HG03108 (cell line): Measurements from ENCODE around the gene GATA6.
"Not testable (repeated sequence)": the region's sequence is repeated elsewhere in the genome, so short reads cannot be mapped to it uniquely, and the experiment has no call there.

Source experiments
- ATAC-seq: cut with Tn5 transposase; IDR thresholded peaks from one replicate; pipeline ENCODE4 v1.9.1; 2021; ENCODE audit warnings: moderate library complexity; ENCODE audit not compliant: unreplicated experiment

GATA6 gene

DNA sequence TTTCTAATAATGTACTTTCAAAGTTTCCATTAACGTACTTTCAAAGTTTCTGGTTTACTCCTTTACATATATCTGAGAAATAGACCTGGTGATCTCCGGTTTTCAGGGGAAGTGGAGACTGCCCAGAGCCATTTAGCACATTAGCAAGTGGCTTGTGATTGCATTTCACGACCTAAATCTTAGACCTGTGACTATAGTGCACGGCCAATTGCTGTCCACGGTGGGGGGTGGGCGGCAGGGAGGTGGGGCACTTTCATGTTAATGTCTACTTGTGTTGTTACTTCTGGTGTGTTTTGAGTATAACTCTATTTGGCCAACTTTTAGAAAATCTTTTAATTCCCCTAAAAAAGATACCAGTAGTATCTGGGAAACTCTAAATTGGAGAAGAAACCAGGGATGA is 11.3 kb downstream of the GATA6 start:
- no peak for ATAC-seq

DNA sequence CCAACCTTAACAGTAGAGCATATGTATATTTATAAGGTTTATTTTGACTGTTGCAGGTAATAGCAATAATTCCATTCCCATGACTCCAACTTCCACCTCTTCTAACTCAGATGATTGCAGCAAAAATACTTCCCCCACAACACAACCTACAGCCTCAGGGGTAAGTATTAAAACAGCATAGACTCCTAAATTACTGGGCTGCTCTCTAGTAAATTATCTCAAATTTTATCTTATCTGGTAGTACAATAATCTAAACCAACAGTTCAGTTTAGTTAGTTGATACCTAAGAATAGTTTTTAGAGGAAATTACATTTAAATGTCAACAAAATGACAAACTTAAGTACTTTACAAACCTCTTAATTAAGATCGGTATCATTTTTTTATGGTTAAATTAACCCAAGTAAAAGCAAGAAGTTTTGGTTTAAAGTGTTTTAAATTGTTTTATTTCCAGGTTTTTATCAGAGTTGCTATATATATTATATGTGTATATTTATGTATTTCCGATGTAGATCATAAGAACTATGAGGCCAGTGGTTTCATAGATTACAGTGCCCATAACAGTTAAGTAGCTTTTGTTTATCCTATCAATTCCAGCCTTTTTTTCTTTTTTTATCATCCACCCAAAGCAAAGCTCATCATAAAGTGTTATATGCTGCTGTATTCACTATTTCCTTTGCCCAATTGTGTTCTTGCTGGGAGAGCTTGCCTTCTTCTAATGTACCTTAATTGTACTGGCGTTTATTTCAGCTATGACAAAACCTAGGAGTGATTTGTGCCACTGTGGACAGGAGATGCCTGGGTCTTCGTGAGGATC is 13.7 kb downstream of the GATA6 start:
- ATAC-seq: no peak

DNA sequence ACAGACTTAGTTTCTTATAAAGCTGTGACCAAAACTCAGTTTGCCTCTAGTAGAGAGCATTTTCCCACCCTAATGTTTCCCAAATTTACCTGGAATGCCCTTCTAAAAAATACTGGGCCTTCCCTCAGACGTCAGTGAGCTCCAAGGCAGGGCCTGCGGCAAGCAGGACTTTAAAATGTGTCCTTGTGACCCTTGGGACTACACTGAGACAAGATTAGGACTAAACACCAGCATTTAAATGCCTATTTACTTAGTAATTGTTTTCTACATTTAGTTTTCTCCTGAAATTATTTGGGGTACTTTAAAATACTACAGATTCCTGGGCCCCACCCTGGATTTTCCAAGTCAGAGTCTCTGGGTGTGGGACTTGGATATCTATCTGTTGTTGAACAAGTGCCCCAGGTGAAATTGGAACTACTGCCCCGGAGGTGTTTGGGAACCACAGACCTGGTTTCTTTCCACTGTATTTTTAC is 14.3 kb downstream of the GATA6 start:
- no peak for ATAC-seq

DNA sequence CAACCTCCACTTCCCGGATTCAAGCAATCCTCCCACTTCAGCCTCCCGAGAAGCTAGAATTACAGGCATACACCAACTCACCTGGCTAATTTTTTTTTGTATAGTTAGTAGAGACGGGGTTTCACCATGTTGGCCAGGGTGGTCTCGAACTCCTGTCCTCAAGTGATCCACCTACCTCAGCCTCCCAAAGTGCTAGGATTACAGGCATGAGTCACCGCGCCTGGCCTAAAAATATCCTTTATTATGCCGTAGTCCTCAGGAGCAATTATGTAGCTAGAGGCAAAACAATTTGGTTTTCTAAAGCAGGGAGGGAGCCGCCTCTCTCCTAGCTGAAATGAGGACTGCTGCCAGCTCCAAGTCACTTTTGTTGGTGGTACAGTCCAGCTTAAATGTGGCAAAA is 15.2 kb downstream of the GATA6 start:
- not testable (repeated sequence) for ATAC-seq

DNA sequence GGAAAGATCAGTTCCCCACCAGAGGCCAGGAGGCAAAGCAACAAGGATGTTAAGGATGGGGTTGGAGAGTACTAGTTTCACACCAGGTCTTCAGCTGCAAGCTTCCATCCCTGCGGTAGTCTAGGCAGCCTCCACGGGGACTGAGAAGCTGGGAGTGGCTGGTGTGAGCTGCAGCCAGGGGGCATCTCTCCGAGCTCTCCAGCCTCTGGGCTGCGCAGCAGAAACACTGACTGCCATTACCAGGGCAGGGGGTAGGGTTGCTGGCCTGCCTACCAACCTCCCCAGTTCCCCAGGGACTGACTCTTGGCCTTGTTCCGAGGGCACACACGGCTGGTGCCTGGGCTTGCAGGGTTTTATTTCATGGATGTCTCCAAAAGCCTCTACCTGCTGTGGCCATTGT is 15.9 kb downstream of the GATA6 start:
- ATAC-seq: no peak

DNA sequence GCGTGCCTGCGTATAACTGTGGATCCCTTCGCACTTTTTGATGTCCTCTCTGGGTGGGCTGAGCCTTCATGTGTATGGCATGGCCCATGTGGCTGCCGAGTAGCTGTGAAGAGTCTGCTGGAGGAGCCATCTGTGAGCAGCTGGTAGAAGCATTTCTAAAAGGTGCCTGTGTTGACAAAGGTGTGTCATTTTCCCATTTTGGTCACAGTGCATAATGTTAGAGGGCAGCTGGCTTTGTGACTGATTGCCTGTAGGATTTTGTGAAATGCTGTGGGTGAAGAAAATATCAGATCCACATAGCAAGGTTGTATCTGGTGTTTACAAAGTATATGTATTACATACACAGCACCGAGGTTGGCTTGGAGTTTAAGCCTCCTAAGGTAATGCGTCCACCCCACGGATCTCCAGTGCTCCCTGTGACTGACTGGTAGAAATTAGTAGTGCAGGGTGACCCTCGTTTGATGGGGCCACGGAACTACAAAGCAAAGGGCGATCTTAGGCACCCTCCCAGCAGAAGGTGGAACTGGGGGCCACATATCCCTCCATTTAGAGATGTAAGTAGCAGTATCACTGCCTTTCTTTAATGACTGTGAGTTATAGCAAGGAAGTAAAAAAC is 16.5 kb downstream of the GATA6 start:
- no peak for ATAC-seq

DNA sequence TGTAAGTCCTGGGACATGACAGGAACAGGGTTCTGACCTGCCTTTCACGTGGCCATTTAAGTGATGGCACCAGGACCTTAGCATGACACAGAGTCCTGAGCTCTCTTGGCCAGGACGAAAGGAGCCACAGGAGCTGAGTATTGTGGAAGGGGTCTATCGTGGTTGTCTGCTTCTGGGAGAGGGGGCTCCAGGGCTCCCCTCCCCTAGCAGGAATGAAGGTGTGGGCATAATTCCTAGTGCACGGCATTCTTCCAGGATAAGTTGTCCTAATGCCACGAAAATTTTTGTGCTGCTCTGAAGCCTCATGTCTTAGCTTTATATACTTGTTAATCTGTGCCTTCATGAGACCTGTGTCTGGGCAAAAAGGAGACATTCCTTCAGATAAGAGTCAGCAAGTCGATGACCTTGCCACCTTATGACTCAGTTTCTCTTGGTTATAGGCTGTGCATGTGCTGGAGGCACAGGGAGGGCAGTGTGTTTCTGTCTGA is 17.1 kb downstream of the GATA6 start:
- ATAC-seq: no peak

DNA sequence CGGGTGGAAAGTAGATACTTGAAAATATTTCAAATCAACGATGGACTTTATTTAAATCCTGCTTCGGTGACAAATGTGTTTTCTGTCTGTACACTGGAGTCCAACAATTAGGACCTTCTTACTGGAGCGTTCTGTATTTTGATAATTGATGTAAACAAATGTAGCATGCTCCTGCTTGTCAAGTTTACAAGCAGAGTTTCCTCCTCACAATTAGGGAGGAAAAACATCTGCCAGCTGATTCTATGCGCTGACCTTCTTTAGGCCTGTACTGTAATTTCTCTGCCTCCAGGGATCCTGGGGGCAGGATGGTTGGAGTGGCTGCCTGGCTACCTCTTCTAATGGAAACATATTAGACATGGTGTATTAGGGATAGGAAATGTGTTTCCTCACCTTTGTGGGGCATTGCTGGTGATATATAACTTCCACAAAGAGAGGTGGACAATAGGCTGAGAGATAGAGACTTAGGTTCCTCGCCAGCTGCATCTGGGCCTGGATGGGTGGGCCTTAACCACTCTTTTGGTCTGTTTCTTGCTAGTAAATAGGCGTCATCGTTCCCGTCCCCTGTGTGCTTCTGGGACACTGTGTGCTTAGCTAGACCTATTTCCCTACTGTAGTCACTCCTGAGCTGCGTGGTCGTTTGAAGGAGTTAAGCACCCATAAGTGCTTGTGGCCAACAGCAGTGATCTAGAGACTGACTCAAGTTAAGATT is 19.3 kb downstream of the GATA6 start:
- ATAC-seq: no peak

DNA sequence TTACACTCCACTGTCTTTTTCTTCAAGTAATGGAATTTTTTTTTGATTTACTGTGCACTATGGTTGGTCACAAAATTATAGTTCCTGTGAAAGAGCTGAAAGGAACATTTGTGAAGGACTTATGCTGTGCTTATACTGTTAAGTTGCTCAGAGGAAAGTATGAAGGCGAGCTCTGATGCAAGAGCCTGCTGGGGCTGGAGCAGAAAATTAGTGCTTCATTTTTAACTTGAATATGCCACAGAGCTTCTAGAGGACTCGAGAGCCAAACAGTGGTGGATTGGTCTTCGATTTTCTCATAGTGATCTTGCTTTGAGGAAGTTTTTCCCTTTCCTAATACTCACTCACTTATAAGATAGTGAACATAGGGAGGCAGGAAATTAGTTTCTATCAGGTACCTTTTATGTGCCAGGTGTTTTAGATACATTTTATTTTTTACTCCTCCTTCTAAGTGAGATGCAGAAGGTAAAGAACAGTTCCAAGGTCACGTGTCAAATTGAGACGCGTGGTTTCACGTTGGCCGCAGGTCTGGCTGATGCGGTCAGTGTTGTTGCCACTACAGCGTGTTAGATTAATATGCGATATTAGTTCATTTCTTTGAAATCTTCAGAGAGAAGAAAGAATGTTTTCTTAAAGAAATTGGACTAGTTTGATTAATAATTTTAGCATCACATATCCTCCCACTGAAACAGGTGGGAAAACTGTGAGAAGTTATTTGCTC is 20.2 kb downstream of the GATA6 start:
- ATAC-seq: no peak

DNA sequence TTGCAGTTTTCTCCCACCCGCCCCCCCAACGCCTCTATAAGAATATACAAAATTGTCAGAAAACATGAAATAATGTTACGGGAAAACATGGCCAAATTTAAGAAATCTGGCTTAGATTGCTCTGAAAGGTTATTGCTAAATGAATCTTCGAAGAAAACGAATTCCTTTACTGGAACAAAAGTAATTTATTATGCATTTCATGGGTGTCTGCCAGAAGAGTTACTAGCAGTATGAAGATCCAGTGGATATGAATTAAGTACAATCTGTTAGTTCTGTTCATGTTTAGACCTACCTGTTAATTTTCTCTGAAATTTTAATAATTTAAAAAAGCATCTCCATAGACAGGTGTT is 21.9 kb downstream of the GATA6 start:
- no peak for ATAC-seq

DNA sequence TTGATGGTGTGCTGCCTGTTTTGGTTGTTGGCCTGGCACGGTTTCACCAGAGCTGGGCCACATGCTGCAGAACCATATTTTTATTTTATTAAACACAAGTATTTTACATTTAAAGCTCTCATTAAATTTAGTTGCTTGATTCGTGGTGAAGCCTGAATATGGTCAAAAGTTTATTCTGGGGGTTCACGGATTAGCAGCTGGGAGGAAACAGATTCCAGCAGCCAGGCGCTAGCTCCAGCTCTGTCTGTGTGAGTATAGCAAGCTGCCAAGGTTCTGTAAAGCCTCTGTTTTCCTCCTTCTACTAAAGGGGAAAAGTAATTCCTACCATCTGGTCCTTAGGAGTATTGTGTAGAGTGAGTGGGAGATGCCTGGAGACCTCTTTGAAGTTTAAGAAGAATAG is 22.5 kb downstream of the GATA6 start:
- no peak for ATAC-seq

DNA sequence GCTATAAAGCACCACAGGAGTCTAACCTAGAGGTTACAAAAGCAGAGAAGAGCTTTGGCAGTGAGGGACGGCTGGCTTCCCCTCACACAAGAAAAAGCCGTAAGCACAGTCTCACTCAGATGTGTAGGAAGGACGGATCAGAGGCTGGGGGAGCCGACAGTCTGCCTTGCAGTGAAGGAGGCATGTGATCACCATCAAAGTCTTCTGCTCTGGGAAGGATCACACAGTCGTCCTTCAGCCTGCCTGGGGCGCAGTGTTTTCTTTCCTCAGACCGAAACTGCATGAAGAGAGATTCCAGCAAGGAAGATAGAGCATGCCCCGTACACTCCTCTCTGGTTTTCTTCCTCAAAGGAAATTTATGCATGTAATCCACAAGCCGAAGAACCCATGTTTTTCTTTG is 24.1 kb downstream of the GATA6 start:
- no peak for ATAC-seq

DNA sequence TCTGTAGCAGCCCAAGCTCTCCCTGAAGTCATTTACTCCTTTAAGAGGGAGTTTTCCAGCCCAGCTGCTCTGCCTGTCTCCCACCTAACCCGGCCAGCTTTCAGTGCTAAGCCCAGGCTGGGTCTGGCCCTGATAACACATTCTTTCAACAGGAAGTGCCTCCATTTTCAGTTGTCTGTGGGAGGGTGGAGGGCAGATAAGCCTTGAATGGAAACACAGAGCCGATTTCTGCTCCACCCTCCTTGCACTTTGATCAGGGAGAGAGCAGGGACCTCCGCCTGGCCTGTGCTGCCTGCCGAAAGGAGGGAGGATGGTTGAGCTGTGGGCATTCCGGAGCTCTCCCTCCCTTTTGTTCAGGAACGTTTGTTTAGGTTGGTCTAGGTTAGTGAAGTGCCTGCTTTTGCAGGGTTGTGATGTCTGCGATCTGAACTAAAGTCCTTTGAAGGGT is 24.8 kb downstream of the GATA6 start:
- no peak for ATAC-seq

DNA sequence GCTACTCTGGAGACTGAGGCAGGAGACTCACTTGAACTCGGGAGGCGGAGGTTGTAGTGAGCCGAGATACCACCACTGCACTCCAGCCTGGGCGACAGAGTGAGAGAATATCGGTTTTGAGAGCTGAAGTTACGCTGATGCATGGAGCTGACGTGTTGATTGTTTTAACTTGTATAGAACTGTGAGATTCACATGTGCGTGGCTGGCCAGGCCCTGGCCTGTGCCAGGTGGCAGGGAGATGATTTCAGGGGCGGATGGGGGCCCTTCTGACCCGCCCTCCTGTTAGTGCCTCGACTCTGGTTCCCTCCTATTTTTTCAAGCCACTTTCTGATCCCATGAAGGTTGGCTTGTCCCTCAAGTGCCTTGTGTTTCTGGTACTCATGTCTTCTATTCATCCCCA is 25.7 kb downstream of the GATA6 start:
- no peak for ATAC-seq

DNA sequence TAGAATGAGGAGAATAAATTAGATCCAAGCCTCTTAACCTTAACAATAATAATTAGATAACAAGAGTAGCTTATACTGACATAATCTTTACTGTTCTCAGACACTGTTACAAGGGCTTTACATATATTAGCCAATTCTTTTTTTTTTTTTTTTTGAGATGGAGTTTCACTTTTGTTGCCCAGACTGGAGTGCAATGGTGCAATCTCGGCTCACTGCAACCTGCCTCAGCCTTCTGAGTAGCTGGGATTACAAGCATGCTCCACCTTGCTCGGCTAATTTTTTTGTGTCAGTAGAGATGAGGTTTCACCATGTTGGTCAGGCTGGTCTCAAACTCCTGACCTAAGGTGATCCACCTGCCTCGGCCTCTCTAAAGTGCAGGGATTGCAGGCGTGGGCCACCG is 27.6 kb downstream of the GATA6 start:
- ATAC-seq: not testable (repeated sequence)

DNA sequence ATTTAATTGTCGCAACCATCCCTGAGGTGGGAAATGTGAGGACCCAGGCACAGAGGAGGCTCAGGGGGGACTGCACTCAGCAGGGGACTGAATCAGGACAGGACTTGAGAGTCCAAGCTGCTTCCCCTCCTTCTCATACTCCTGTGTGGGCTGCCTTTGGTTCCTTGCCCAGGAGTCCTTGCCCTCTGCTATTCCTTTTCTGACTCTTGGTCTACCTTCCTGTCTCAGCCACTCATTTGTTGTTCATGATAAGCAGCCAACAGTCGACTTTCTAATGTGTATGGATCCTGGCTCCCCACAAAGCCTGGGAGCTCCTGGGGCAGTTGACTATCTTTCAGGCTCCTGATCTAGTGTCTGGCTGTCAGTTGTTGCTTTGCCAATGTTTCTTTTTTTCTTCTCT is 28.3 kb downstream of the GATA6 start:
- ATAC-seq: no peak

DNA sequence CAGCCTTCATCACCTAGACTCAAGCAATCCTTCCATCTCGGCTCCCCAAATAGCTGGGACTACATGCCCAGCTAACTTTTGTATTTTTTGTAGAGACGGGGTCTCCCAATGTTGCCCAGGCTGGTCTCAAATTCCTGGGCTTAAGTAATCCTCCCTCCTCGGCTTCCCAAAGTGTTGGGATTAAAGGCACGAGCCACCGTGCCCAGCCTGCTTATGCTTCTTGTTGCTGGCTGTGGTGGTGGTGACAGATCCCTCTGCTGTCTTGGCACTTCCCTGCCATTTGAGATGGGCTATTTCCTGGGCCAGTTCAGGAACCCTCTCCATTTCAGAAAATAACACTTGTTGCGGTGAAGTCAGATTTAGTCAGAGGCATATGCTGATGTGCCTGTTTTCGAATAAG is 28.8 kb downstream of the GATA6 start:
- no peak for ATAC-seq

DNA sequence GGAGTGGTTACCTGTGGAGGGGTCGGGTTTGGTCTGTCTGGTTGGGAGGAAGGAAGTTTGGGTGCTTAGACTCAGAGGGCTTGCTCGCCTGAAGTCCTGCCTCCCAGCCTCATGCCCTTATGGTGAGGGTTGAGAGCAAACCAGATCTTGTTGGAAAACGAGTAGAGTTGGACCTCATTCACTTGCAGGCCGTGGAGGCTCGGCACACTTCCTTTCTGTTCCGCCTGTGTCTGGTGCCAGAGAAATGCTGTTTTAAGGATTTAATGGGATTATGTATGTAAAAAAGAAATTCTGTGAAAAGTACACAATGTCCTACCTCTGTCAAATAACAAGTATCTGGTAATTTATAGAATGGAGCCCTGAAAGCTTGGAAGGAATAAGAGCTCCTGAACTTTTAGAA is 29.6 kb downstream of the GATA6 start:
- no peak for ATAC-seq

DNA sequence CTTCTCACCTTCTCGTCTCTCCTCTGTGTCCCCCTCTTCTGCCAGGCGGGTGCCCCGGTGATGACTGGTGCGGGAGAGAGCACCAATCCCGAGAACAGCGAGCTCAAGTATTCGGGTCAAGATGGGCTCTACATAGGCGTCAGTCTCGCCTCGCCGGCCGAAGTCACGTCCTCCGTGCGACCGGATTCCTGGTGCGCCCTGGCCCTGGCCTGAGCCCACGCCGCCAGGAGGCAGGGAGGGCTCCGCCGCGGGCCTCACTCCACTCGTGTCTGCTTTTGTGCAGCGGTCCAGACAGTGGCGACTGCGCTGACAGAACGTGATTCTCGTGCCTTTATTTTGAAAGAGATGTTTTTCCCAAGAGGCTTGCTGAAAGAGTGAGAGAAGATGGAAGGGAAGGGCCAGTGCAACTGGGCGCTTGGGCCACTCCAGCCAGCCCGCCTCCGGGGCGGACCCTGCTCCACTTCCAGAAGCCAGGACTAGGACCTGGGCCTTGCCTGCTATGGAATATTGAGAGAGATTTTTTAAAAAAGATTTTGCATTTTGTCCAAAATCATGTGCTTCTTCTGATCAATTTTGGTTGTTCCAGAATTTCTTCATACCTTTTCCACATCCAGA is 31.3 kb downstream of the GATA6 start:
- ATAC-seq: no peak

DNA sequence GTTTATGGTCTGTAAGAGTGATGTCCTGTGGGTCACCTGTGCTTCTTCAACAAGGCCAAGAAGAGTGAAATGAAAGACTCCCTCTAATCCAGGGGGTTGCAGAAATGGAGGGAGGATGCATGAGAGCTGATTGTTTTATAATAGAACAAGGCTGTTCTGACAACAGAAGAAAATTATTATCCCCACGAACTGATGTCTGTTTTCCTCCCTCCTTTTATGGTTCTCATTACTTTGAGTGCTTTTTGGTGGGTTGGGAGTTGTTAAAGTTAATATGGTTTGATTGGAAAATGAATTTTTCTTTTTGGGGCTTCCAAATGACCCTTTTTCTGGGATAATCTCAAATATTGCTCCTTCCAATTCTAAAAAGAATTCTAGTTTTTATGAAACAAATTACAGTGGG is 33.6 kb downstream of the GATA6 start:
- ATAC-seq: no peak
